Breast epithelium (tissue), 4 donors: ENCODE measurements around the gene TCF21. TPM values are rescaled to one million over a fixed set of nuclear protein-coding genes. Genes with fewer than 3 reads are reported as not detected.

Experiments
- DNase-seq, 2 donors: peaks; one replicate each; pipeline ENCODE4 v3.0.0-alpha.2; 2019; ENCODE audit warnings: low spot score in 2 of 2
- H3K27ac ChIP-seq, 2 donors: fragments of 200-600 bp; sonication (generic) in 1 of 2; one replicate each; pipeline ENCODE4 v1.5.1; 2016 to 2019; ENCODE audit warnings: mild to moderate bottlenecking in 1 of 2
- H3K27me3 ChIP-seq, 2 donors: fragments of 200-600 bp; sonication (generic) in 1 of 2; one replicate each; pipeline versions ENCODE4 v1.5.1 to v1.6.0; 2017 to 2019; ENCODE audit warnings: control low read depth in 1 of 2, mild to moderate bottlenecking in 1 of 2
- H3K36me3 ChIP-seq: fragments of 200-600 bp; one replicate; pipeline ENCODE4 v1.5.1; 2019
- H3K4me1 ChIP-seq, 2 donors: fragments of 200-600 bp; sonication (generic); one replicate each; pipeline ENCODE4 v1.5.1; 2016 to 2019; ENCODE audit warnings: control low read depth in 1 of 2
- H3K4me3 ChIP-seq, 3 donors: fragments of 200-600 bp; sonication (generic); 1 replicate in 2 of 3; 2 replicates in 1 of 3; pipeline ENCODE4 v1.5.1; 2016 to 2019; ENCODE audit warnings: mild to moderate bottlenecking in 3 of 3, moderate library complexity in 2 of 3
- H3K9me3 ChIP-seq, 2 donors: fragments of 200-600 bp; sonication (generic) in 1 of 2; one replicate each; pipeline ENCODE4 v1.5.1; 2016 to 2019; ENCODE audit warnings: control low read depth in 1 of 2
- CTCF ChIP-seq, 3 donors: fragments of 450-650 bp; IDR thresholded peaks; one replicate each; pipeline ENCODE4 v1.5.1; 2016 to 2017; ENCODE audit warnings: antibody characterized with exemption in 3 of 3, mild to moderate bottlenecking in 3 of 3, moderate library complexity in 3 of 3
- POLR2A ChIP-seq: fragments of 450-650 bp; IDR thresholded peaks from one replicate; pipeline ENCODE4 v1.6.1; 2016; ENCODE audit warnings: antibody characterized with exemption, mild to moderate bottlenecking, moderate library complexity
- POLR2AphosphoS5 ChIP-seq, 3 donors: sonication (generic); formaldehyde crosslinking; IDR thresholded peaks; one replicate each; pipeline ENCODE4 v1.6.1; 2017; ENCODE audit warnings: antibody characterized with exemption in 3 of 3
- intact Hi-C: fragments of 100-400 bp; cut with DNase I; formaldehyde crosslinking; loops from one replicate; pipeline ENCODE4 v1.15.1; 2023; ENCODE audit warnings: low total_unique reads
- total RNA-seq, 3 donors: library from RNA; depleted of rRNA; stranded (reverse); fragments of >200 nt; gene quantifications; one replicate each; pipeline ENCODE4 v1.1.0, GENCODE V29; 2016

The TCF21 gene
- total RNA-seq, 3 donors from 2014 or later: 1.0 TPM; not detected in 2

- H3K9me3 ChIP-seq: no peaks in the 10 kb centered on the region
- no peak for TF ChIP-seq POLR2A
- no peak for TF ChIP-seq POLR2AphosphoS5 (IDR thresholded peaks at IDR 0.05)
- TF ChIP-seq CTCF (IDR thresholded peaks at IDR 0.05): no peak
Measured at GRCh38 chr6:133939778-133940667, 51.1 kb downstream of the TCF21 start.

More at GRCh38 chr6:133939778-133940667, 51.1 kb downstream of the TCF21 start:
- no peaks in the 10 kb centered on the region for H3K36me3 ChIP-seq
- no peak for DNase-seq
- H3K4me3 ChIP-seq: no peak overlapping the region
- H3K27me3 ChIP-seq: no peaks in the 10 kb centered on the region
- no peaks in the 10 kb centered on the region for H3K4me1 ChIP-seq
- intact Hi-C loops: no loop called here
- no peak overlapping the region for H3K27ac ChIP-seq

Other genes starting within 250 kb of the TCF21 start
- gene TBPL1, start 64.1 kb downstream of the TCF21 start, total RNA-seq: 10 to 100 TPM; 10.2 to 16.4 (median 15.4) TPM
- 1 to 10 TPM in 2 of 3 donors, under 1 TPM in 1; 0.16 to 7.0 (median 2.3) TPM for gene SLC2A12, start 163.5 kb downstream of the TCF21 start, total RNA-seq